ENCODE measurements around the gene KDM4B. TPM values are rescaled to one million over a fixed set of nuclear protein-coding genes. Genes with fewer than 3 reads are reported as not detected.

KDM4B gene
- total and polyA plus RNA-seq, 4 donors = 3.2 to 19.7 (median 12.9) TPM

DNA sequence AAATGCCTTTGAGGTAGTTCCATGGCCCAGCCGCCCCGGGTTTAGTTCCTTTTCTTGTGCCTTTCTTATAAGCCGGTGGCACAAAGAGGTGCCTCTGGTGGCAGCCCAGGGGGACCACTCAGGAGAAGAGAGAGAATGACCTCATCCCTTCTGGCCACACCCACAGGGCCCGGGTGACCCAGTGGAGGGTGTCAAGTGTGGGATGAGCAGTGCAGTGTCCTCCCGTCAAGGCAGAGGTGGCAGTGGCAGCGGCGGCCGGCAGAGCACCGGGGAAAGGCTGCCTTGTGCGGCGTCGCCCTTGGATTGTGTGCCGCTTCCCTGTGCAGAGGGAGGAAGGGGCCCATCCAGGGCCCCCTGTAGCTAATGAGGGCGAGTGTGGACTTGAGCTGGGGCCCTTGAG lies 47.9 kb downstream of the KDM4B start (continued):
- TF ChIP-seq YY1 (IDR thresholded peaks at IDR 0.05) (no peak), HNF4A (conservative IDR thresholded peaks at IDR 0.05) (no peak), EGR1 (IDR thresholded peaks at IDR 0.05; ENCODE audit: low read depth in 2 of 2) (no peak), GABPA (IDR thresholded peaks at IDR 0.05 in 1 of 2, conservative IDR thresholded peaks at IDR 0.05 in 1 of 2) (no peak), NR2F2 (IDR thresholded peaks at IDR 0.05) (no peak)
- TF ChIP-seq, protein P1, sequence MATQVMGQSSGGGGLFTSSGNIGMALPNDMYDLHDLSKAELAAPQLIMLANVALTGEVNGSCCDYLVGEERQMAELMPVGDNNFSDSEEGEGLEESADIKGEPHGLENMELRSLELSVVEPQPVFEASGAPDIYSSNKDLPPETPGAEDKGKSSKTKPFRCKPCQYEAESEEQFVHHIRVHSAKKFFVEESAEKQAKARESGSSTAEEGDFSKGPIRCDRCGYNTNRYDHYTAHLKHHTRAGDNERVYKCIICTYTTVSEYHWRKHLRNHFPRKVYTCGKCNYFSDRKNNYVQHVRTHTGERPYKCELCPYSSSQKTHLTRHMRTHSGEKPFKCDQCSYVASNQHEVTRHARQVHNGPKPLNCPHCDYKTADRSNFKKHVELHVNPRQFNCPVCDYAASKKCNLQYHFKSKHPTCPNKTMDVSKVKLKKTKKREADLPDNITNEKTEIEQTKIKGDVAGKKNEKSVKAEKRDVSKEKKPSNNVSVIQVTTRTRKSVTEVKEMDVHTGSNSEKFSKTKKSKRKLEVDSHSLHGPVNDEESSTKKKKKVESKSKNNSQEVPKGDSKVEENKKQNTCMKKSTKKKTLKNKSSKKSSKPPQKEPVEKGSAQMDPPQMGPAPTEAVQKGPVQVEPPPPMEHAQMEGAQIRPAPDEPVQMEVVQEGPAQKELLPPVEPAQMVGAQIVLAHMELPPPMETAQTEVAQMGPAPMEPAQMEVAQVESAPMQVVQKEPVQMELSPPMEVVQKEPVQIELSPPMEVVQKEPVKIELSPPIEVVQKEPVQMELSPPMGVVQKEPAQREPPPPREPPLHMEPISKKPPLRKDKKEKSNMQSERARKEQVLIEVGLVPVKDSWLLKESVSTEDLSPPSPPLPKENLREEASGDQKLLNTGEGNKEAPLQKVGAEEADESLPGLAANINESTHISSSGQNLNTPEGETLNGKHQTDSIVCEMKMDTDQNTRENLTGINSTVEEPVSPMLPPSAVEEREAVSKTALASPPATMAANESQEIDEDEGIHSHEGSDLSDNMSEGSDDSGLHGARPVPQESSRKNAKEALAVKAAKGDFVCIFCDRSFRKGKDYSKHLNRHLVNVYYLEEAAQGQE (IDR thresholded peaks at IDR 0.05) = no peak

DNA sequence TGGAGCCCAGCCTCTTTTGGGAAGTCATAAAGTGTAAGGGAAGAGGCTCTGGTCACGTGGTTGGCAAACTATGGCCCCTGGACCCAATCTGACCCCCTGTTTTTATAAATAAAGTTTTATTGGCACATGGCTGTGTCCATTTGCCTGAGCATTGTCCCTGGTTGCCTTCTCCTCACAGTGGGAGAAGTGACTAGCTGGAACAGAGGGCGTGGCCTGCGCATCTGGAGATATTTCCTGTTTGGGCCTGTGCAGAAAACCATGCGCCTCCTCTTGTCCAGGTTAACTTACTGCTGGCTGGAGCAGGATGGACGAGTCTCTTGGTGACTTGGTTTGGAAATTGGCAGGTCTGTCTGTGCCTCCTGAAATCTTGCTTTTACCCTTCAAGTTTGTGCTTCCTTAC lies 48.3 kb downstream of the KDM4B start:
- Histone ChIP-seq H3K9me3 (ENCODE audit: control insufficient read depth in 4 of 4, low read length in 3 of 4) (no peaks in the 10 kb centered on the region), H3K27me3 (ENCODE audit: control insufficient read depth in 4 of 4, insufficient read depth in 4 of 4, low read length in 3 of 4) (no peaks in the 10 kb centered on the region), H3K9ac (ENCODE audit: low read depth in 1 of 2, low read length in 2 of 2) (no peak overlapping the region), H3K27ac (ENCODE audit: low read depth in 1 of 2, low read length in 2 of 2) (no peak overlapping the region), H3K4me1 (ENCODE audit: control insufficient read depth in 4 of 4, insufficient read depth in 4 of 4, low read length in 3 of 4) (no peaks in the 10 kb centered on the region), H3K4me3 (ENCODE audit: low read depth in 1 of 3, low read length in 3 of 3) (no peak overlapping the region), H3K36me3 (ENCODE audit: control insufficient read depth in 4 of 4, insufficient read depth in 3 of 4, low read depth in 1 of 4, low read length in 3 of 4) (peaks cover 3 to 23% (median 6%) of the 10 kb centered on the region in 4 donors)
- no peak for TF ChIP-seq NR2F2 (IDR thresholded peaks at IDR 0.05)
- TF ChIP-seq, protein P1 (IDR thresholded peaks at IDR 0.05) = no peak
- no peak for TF ChIP-seq EGR1 (IDR thresholded peaks at IDR 0.05; ENCODE audit: low read depth in 2 of 2)
- no peak for TF ChIP-seq JUND (IDR thresholded peaks at IDR 0.05)
- no peak for TF ChIP-seq ATF3 (IDR thresholded peaks at IDR 0.05)
- TF ChIP-seq, protein P2, sequence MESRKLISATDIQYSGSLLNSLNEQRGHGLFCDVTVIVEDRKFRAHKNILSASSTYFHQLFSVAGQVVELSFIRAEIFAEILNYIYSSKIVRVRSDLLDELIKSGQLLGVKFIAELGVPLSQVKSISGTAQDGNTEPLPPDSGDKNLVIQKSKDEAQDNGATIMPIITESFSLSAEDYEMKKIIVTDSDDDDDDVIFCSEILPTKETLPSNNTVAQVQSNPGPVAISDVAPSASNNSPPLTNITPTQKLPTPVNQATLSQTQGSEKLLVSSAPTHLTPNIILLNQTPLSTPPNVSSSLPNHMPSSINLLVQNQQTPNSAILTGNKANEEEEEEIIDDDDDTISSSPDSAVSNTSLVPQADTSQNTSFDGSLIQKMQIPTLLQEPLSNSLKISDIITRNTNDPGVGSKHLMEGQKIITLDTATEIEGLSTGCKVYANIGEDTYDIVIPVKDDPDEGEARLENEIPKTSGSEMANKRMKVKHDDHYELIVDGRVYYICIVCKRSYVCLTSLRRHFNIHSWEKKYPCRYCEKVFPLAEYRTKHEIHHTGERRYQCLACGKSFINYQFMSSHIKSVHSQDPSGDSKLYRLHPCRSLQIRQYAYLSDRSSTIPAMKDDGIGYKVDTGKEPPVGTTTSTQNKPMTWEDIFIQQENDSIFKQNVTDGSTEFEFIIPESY (IDR thresholded peaks at IDR 0.05) = no peak
- no peak for TF ChIP-seq FOXA1 (IDR thresholded peaks at IDR 0.05)
- TF ChIP-seq TAF1 (conservative IDR thresholded peaks at IDR 0.05) = no peak
- TF ChIP-seq HNF4G (IDR thresholded peaks at IDR 0.05) = no peak
- no peak for TF ChIP-seq RAD21 (IDR thresholded peaks at IDR 0.05)
- TF ChIP-seq RXRA (IDR thresholded peaks at IDR 0.05) = no peak
- no peak for TF ChIP-seq YY1 (IDR thresholded peaks at IDR 0.05)
- TF ChIP-seq CTCF (IDR thresholded peaks at IDR 0.05; ENCODE audit: low read depth, low read length, missing input control) = no peak
- TF ChIP-seq HNF4A (conservative IDR thresholded peaks at IDR 0.05) = no peak
- no peak for TF ChIP-seq SP1 (IDR thresholded peaks at IDR 0.05)
- TF ChIP-seq FOXA2 (IDR thresholded peaks at IDR 0.05) = no peak
- no peak for TF ChIP-seq MAX (IDR thresholded peaks at IDR 0.05)
- TF ChIP-seq GABPA (IDR thresholded peaks at IDR 0.05 in 1 of 2, conservative IDR thresholded peaks at IDR 0.05 in 1 of 2) = no peak
- DNase-seq (ENCODE audit: low spot score) = no peak
- 92% methylated on average over 5 of the region's 5 CpGs for WGBS
